ENCODE results near the gene DNAJB8. TPM values are rescaled to one million over a fixed set of nuclear protein-coding genes. Genes with fewer than 3 reads are reported as not detected.

The DNAJB8 gene
- total RNA-seq, 2 donors from 2014 or later, result not detected

- H3K36me3 Mint-ChIP-seq (ENCODE audit: low read depth), result no peaks in the 10 kb centered on the region
- H3K9me3 ChIP-seq (ENCODE audit: control insufficient read depth, low read length), result no peaks in the 10 kb centered on the region
- peaks cover 26% of the 10 kb centered on the region for H3K27me3 Mint-ChIP-seq (ENCODE audit: insufficient read depth)
- no peak overlapping the region for H3K4me3 ChIP-seq (ENCODE audit: low read length)
- H3K36me3 ChIP-seq (ENCODE audit: control insufficient read depth, insufficient read depth, low read length), result no peaks in the 10 kb centered on the region
- no peaks in the 10 kb centered on the region for H3K4me1 ChIP-seq (ENCODE audit: control insufficient read depth, insufficient read depth, low read length)
- no peaks in the 10 kb centered on the region for H3K4me1 Mint-ChIP-seq
- 83 to 92% methylated on average over 2 of the region's 2 CpGs for WGBS, 2 experiments (ENCODE audit: insufficient coverage in 1 of 2, insufficient read length in 1 of 2)
- TF ChIP-seq CTCF (conservative IDR thresholded peaks at IDR 0.05), result no peak
- no peak overlapping the region for H3K9ac ChIP-seq (ENCODE audit: extremely low read depth, low read length, poor library complexity, severe bottlenecking)
- H3K9me3 Mint-ChIP-seq, result no peaks in the 10 kb centered on the region
- DNase-seq, result peak; percentile 38
- H3K4me3 Mint-ChIP-seq, result no peak overlapping the region
- H3K27ac Mint-ChIP-seq, result no peak overlapping the region
- no peak overlapping the region for H3K27ac ChIP-seq (ENCODE audit: low read depth, low read length)
- H3K27me3 ChIP-seq (ENCODE audit: control insufficient read depth, insufficient read depth, low read length, poor library complexity, severe bottlenecking), result peaks cover 13% of the 10 kb centered on the region
These were observed 40.1 kb upstream of the DNAJB8 start for GRCh38 chr3:128506754-128507153.

GRCh38 chr3:128505771-128506170 is 39.1 kb upstream of the DNAJB8 start:
- Histone ChIP-seq H3K4me3 (ENCODE audit: low read length) (no peak overlapping the region), H3K9ac (ENCODE audit: extremely low read depth, low read length, poor library complexity, severe bottlenecking) (no peak overlapping the region), H3K27me3 (ENCODE audit: control insufficient read depth, insufficient read depth, low read length, poor library complexity, severe bottlenecking) (peaks cover 19% of the 10 kb centered on the region), H3K9me3 (ENCODE audit: control insufficient read depth, low read length) (no peaks in the 10 kb centered on the region), H3K4me1 (ENCODE audit: control insufficient read depth, insufficient read depth, low read length) (no peaks in the 10 kb centered on the region), H3K36me3 (ENCODE audit: control insufficient read depth, insufficient read depth, low read length) (no peaks in the 10 kb centered on the region), H3K27ac (ENCODE audit: low read depth, low read length) (no peak overlapping the region)
- no peak overlapping the region for H3K27ac Mint-ChIP-seq
- H3K4me1 Mint-ChIP-seq, result no peaks in the 10 kb centered on the region
- DNase-seq, result peak; percentile 39
- H3K27me3 Mint-ChIP-seq (ENCODE audit: insufficient read depth), result peaks cover 33% of the 10 kb centered on the region
- TF ChIP-seq CTCF (conservative IDR thresholded peaks at IDR 0.05), result no peak
- no peak overlapping the region for H3K4me3 Mint-ChIP-seq
- H3K36me3 Mint-ChIP-seq (ENCODE audit: low read depth), result no peaks in the 10 kb centered on the region
- WGBS, 2 experiments (ENCODE audit: insufficient coverage in 1 of 2, insufficient read length in 1 of 2), result 90 to 96% methylated on average over 3 of the region's 3 CpGs
- H3K9me3 Mint-ChIP-seq, result no peaks in the 10 kb centered on the region

- Histone ChIP-seq H3K27me3 (ENCODE audit: control insufficient read depth, insufficient read depth, low read length, poor library complexity, severe bottlenecking) (peaks cover 19% of the 10 kb centered on the region), H3K9me3 (ENCODE audit: control insufficient read depth, low read length) (no peaks in the 10 kb centered on the region), H3K4me1 (ENCODE audit: control insufficient read depth, insufficient read depth, low read length) (no peaks in the 10 kb centered on the region), H3K9ac (ENCODE audit: extremely low read depth, low read length, poor library complexity, severe bottlenecking) (no peak overlapping the region), H3K27ac (ENCODE audit: low read depth, low read length) (no peak overlapping the region), H3K4me3 (ENCODE audit: low read length) (no peak overlapping the region), H3K36me3 (ENCODE audit: control insufficient read depth, insufficient read depth, low read length) (no peaks in the 10 kb centered on the region)
- H3K4me3 Mint-ChIP-seq, result no peak overlapping the region
- no peak for TF ChIP-seq CTCF (conservative IDR thresholded peaks at IDR 0.05)
- no peak overlapping the region for H3K27ac Mint-ChIP-seq
- H3K36me3 Mint-ChIP-seq (ENCODE audit: low read depth), result no peaks in the 10 kb centered on the region
- DNase-seq, result peak; percentile 44
- H3K9me3 Mint-ChIP-seq, result no peaks in the 10 kb centered on the region
- no peaks in the 10 kb centered on the region for H3K4me1 Mint-ChIP-seq
- 96% methylated on average over 7 to 11 of the region's 12 CpGs for WGBS, 2 experiments (ENCODE audit: insufficient coverage in 1 of 2, insufficient read length in 1 of 2)
- H3K27me3 Mint-ChIP-seq (ENCODE audit: insufficient read depth), result peaks cover 31% of the 10 kb centered on the region
These were observed 38.5 kb upstream of the DNAJB8 start for GRCh38 chr3:128504963-128505730.
